Measurements from ENCODE around the gene KCNH6.

KCNH6 gene

GRCh38 chr17:63490858-63491400, 32.2 kb upstream of the KCNH6 start:
- Histone ChIP-seq H3K4me3 (ENCODE audit: low read length) (no peak overlapping the region), H3K4me1 (ENCODE audit: control insufficient read depth, insufficient read depth, low read length) (no peaks in the 10 kb centered on the region), H3K27me3 (ENCODE audit: control insufficient read depth, insufficient read depth, low read length) (no peaks in the 10 kb centered on the region), H3K9ac (ENCODE audit: low read length) (no peak overlapping the region), H3K9me3 (ENCODE audit: control insufficient read depth, low read length) (no peaks in the 10 kb centered on the region), H3K36me3 (ENCODE audit: control insufficient read depth, insufficient read depth, low read length) (no peaks in the 10 kb centered on the region)

- Histone ChIP-seq H3K36me3 (ENCODE audit: control insufficient read depth, insufficient read depth, low read length) (no peaks in the 10 kb centered on the region), H3K4me1 (ENCODE audit: control insufficient read depth, insufficient read depth, low read length) (no peaks in the 10 kb centered on the region), H3K27me3 (ENCODE audit: control insufficient read depth, insufficient read depth, low read length) (no peaks in the 10 kb centered on the region), H3K9ac (ENCODE audit: low read length) (no peak overlapping the region), H3K9me3 (ENCODE audit: control insufficient read depth, low read length) (no peaks in the 10 kb centered on the region), H3K4me3 (ENCODE audit: low read length) (no peak overlapping the region)
Observed at GRCh38 chr17:63491413-63491812, 31.7 kb upstream of the KCNH6 start.

GRCh38 chr17:63491977-63492618, 31.1 kb upstream of the KCNH6 start:
- Histone ChIP-seq H3K27me3 (ENCODE audit: control insufficient read depth, insufficient read depth, low read length) (no peaks in the 10 kb centered on the region), H3K36me3 (ENCODE audit: control insufficient read depth, insufficient read depth, low read length) (no peaks in the 10 kb centered on the region), H3K4me1 (ENCODE audit: control insufficient read depth, insufficient read depth, low read length) (no peaks in the 10 kb centered on the region), H3K9me3 (ENCODE audit: control insufficient read depth, low read length) (no peaks in the 10 kb centered on the region), H3K9ac (ENCODE audit: low read length) (no peak overlapping the region), H3K4me3 (ENCODE audit: low read length) (no peak overlapping the region)

- H3K9ac ChIP-seq (ENCODE audit: low read length), result no peak overlapping the region
- no peaks in the 10 kb centered on the region for H3K27me3 ChIP-seq (ENCODE audit: control insufficient read depth, insufficient read depth, low read length)
- H3K4me1 ChIP-seq (ENCODE audit: control insufficient read depth, insufficient read depth, low read length), result no peaks in the 10 kb centered on the region
- no peak overlapping the region for H3K4me3 ChIP-seq (ENCODE audit: low read length)
- H3K9me3 ChIP-seq (ENCODE audit: control insufficient read depth, low read length), result no peaks in the 10 kb centered on the region
- no peaks in the 10 kb centered on the region for H3K36me3 ChIP-seq (ENCODE audit: control insufficient read depth, insufficient read depth, low read length)
Observed at GRCh38 chr17:63492940-63493339, 30.2 kb upstream of the KCNH6 start.

- no peak overlapping the region for H3K4me3 ChIP-seq (ENCODE audit: low read length)
- H3K36me3 ChIP-seq (ENCODE audit: control insufficient read depth, insufficient read depth, low read length), result no peaks in the 10 kb centered on the region
- no peaks in the 10 kb centered on the region for H3K27me3 ChIP-seq (ENCODE audit: control insufficient read depth, insufficient read depth, low read length)
- no peaks in the 10 kb centered on the region for H3K4me1 ChIP-seq (ENCODE audit: control insufficient read depth, insufficient read depth, low read length)
- H3K9ac ChIP-seq (ENCODE audit: low read length), result no peak overlapping the region
- H3K9me3 ChIP-seq (ENCODE audit: control insufficient read depth, low read length), result no peaks in the 10 kb centered on the region
Observed at GRCh38 chr17:63493411-63493810, 29.7 kb upstream of the KCNH6 start.

- Histone ChIP-seq H3K9ac (ENCODE audit: low read length) (no peak overlapping the region), H3K4me1 (ENCODE audit: control insufficient read depth, insufficient read depth, low read length) (no peaks in the 10 kb centered on the region), H3K36me3 (ENCODE audit: control insufficient read depth, insufficient read depth, low read length) (no peaks in the 10 kb centered on the region), H3K27me3 (ENCODE audit: control insufficient read depth, insufficient read depth, low read length) (no peaks in the 10 kb centered on the region), H3K9me3 (ENCODE audit: control insufficient read depth, low read length) (no peaks in the 10 kb centered on the region), H3K4me3 (ENCODE audit: low read length) (no peak overlapping the region)
Observed at GRCh38 chr17:63494300-63494928, 28.7 kb upstream of the KCNH6 start.

GRCh38 chr17:63495491-63495890, 27.7 kb upstream of the KCNH6 start:
- H3K36me3 ChIP-seq (ENCODE audit: control insufficient read depth, insufficient read depth, low read length), result no peaks in the 10 kb centered on the region
- H3K27me3 ChIP-seq (ENCODE audit: control insufficient read depth, insufficient read depth, low read length), result no peaks in the 10 kb centered on the region
- no peak overlapping the region for H3K9ac ChIP-seq (ENCODE audit: low read length)
- H3K9me3 ChIP-seq (ENCODE audit: control insufficient read depth, low read length), result no peaks in the 10 kb centered on the region
- no peak overlapping the region for H3K4me3 ChIP-seq (ENCODE audit: low read length)
- no peaks in the 10 kb centered on the region for H3K4me1 ChIP-seq (ENCODE audit: control insufficient read depth, insufficient read depth, low read length)

- H3K4me3 ChIP-seq (ENCODE audit: low read length), result no peak overlapping the region
- H3K4me1 ChIP-seq (ENCODE audit: control insufficient read depth, insufficient read depth, low read length), result no peaks in the 10 kb centered on the region
- H3K9me3 ChIP-seq (ENCODE audit: control insufficient read depth, low read length), result no peaks in the 10 kb centered on the region
- no peak overlapping the region for H3K9ac ChIP-seq (ENCODE audit: low read length)
- H3K27me3 ChIP-seq (ENCODE audit: control insufficient read depth, insufficient read depth, low read length), result no peaks in the 10 kb centered on the region
- H3K36me3 ChIP-seq (ENCODE audit: control insufficient read depth, insufficient read depth, low read length), result no peaks in the 10 kb centered on the region
Observed at GRCh38 chr17:63496177-63496576, 27.0 kb upstream of the KCNH6 start.

- Histone ChIP-seq H3K4me3 (ENCODE audit: low read length) (no peak overlapping the region), H3K4me1 (ENCODE audit: control insufficient read depth, insufficient read depth, low read length) (no peaks in the 10 kb centered on the region), H3K9ac (ENCODE audit: low read length) (no peak overlapping the region), H3K36me3 (ENCODE audit: control insufficient read depth, insufficient read depth, low read length) (no peaks in the 10 kb centered on the region), H3K27me3 (ENCODE audit: control insufficient read depth, insufficient read depth, low read length) (no peaks in the 10 kb centered on the region), H3K9me3 (ENCODE audit: control insufficient read depth, low read length) (no peaks in the 10 kb centered on the region)
Observed at GRCh38 chr17:63496663-63497400, 26.3 kb upstream of the KCNH6 start.

- Histone ChIP-seq H3K4me1 (ENCODE audit: control insufficient read depth, insufficient read depth, low read length) (no peaks in the 10 kb centered on the region), H3K36me3 (ENCODE audit: control insufficient read depth, insufficient read depth, low read length) (no peaks in the 10 kb centered on the region), H3K9ac (ENCODE audit: low read length) (no peak overlapping the region), H3K27me3 (ENCODE audit: control insufficient read depth, insufficient read depth, low read length) (no peaks in the 10 kb centered on the region), H3K9me3 (ENCODE audit: control insufficient read depth, low read length) (no peaks in the 10 kb centered on the region), H3K4me3 (ENCODE audit: low read length) (no peak overlapping the region)
Observed at GRCh38 chr17:63497708-63498483, 25.3 kb upstream of the KCNH6 start.

- Histone ChIP-seq H3K4me1 (ENCODE audit: control insufficient read depth, insufficient read depth, low read length) (no peaks in the 10 kb centered on the region), H3K4me3 (ENCODE audit: low read length) (no peak overlapping the region), H3K36me3 (ENCODE audit: control insufficient read depth, insufficient read depth, low read length) (no peaks in the 10 kb centered on the region), H3K27me3 (ENCODE audit: control insufficient read depth, insufficient read depth, low read length) (no peaks in the 10 kb centered on the region), H3K9me3 (ENCODE audit: control insufficient read depth, low read length) (no peaks in the 10 kb centered on the region), H3K9ac (ENCODE audit: low read length) (no peak overlapping the region)
Observed at GRCh38 chr17:63498626-63499195, 24.4 kb upstream of the KCNH6 start.
